ENCODE measurements around the gene KCNQ1.

KCNQ1 gene

DNA sequence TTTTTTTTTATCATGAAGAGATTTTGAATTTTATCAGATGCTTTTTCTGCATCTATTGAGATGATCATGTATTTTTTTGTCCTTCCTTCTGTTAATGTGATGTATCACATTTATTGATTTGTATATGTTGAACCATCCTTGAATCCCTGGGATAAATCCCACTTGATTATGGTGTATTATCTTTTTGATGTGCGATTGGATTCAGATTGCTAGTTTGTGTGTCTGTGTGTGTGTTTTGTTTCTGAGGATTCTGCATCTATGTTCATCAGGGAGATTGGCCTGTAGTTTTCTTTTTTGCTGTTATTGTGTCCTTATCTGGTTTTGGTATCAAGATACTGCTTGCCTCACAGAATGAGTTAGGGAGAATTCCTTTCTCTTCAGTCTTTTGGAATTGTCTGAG lies 202.4 kb downstream of the KCNQ1 start:
- DNase-seq (ENCODE audit: low read depth in 2 of 2) = no peak

DNA sequence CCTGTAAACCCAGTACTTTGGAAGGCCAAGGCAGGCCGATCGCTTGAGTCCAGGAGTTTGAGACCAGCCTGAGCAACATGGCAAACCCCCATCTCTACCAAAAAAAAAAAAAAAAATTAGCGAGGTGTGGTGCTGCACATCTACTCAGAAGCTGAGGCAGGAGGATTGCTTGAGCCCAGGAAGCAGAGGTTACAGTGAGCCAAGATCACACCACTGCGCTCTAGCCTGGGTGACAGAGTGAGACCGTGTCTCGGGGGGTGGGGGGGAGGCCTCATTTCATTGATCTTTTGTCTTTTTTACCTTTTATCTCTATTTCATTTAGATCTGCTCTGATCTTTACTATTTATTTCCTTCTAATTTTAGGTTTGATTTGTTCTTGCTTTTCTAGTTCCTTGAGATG lies 203.1 kb downstream of the KCNQ1 start:
- no peak for DNase-seq (ENCODE audit: low read depth in 2 of 2)

DNA sequence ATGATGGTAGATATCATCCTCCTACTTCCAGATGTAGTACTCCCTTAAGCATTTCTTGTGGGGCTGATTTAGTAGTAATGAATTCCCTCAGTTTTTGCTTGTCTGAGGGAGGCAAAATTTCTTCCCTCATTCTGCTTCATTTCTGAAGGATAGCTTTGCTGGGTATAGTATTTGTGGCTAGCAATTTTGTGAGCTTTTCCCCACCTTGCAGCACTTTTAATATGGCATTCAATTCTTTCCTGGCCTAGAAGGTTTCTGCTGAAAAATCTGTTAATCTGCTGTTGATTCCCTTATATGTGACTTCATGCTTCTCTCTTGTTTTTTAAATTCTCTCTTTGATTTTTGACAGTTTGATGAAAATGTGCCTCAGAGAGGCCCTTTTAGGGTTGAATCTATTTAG lies 204.6 kb downstream of the KCNQ1 start:
- no peak for DNase-seq (ENCODE audit: low read depth in 2 of 2)

DNA sequence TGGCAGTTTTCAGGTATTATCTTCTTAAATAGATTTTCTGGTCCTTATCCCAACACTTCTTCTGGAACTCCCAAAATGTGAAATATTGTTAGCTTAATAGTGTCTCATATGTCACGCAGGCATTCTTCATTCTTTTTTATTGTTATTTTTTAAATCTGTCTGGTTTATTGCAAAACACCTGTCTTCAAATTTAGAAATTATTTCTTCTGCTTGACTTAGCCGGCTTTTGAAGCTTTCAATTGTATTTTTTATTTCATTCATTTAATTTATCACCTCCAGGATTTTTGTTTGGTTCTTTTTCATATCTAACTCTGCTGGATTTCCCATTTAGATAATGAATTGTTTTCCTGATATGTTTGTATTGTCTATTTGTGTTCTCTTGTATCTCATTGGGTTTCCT lies 205.0 kb downstream of the KCNQ1 start:
- DNase-seq (ENCODE audit: low read depth in 2 of 2) = no peak

DNA sequence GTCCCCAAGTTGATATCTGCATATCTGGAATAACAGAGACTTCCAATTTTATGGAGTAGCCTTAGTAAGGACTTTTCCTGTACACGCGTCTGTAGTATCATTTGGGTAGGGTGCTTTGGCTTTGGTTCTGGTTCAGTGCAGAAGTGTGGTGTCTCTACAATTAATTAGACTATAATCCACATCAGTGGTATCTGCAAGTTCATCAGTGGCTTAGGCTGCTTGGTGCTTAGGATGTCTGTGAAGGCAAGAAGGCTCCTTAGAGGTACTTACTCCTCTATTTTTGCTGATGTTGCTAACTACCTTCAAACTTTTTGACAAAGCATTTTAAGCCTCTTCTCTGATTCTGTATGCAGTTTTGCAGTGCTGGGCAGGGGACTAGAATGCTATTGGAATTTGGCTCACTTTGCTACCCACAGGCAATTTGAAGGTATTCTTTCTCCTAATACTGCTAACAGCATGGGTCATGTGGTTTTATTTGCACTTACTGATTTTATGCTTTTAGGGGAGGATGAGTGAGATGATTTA lies 205.6 kb downstream of the KCNQ1 start:
- no peak for DNase-seq (ENCODE audit: low read depth in 2 of 2)

DNA sequence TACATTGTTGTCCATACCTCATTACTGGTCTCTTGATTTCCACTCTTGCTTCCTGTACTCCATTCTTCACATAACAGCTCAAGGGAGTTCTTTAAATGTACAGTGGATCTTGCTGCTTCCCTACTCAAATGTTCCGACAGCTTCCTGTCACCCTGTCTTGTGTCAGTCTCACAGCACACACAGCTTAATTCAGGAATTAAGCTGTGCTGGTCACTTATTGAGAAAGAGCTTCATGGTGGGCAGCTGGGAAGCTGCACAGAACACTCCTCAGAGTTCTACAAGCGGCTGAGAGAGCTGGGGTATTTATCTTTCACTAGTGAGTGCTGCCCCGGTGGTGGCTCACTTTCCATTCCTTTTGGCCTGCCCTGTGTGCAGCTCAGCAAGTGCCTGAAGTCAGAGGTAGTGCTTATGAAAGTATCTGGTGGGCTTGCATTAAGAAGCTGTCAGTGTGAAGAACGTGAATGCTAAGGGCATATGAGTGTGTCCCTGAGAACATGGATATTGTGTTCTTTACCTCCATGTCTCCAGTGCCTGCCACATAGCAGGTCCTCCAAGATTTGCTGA lies 206.3 kb downstream of the KCNQ1 start:
- DNase-seq (ENCODE audit: low read depth in 2 of 2) = no peak

DNA sequence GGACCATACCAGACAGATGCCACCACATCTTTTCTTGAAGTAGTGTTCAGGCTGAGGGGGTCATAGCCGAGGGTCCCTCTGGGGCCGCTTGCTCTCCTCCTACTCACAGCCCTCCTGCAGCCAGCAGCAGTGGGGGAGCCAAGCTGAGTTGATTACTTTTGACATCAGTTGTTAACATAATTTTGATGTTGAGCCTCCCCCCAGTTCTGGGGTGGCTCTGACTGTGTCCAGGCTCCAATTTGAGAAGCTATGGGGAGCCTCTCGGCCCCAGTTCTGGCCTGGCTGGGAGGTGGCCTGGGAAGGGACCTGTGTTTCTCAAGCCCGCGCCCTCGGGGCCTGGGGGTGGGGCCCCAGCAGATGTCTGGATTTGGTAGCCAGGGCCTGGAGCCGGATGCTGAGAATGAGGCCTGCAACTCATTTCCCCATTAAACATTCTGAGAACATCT lies 207.0 kb downstream of the KCNQ1 start:
- DNase-seq (ENCODE audit: low read depth in 2 of 2) = no peak

DNA sequence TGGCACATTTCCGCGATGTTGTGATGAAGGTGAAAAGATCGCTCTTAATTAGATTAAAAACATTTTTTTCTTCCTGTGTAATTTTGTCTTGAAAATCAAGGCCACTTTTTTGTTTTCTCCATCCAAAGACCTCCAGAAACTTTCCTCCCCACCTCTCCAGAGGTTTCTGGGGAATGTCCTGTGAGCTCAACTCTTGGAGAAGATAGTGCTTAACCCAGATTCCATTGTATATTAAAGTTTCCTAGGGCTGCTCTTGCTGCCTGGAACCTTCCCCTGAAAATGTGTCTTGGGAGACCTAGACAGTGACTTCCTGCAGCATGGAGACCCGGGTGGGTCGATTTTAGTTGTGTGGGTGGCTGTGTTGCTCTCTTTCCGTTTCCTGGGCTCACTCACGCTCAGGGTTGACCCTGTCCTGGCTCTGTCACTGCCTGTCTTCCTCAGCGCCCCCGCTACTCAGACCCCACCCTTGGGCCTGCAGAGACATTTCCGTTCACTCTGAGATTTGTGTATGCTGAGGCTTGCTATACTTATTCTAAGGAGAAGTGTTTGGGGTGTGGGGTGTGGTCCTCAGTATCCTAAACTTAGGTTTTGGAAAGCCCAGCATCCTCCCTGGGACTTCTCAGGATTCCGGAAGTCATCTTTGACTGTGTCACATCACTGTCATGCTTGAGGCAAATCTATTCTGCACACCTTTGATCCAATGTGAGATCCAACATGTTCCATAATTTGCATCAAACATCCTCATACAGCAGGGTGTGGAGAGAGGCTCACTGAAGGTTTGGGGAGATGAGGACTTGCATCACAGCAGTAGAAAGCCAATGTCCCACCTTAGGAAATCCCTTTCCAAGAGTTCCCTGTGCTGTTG lies 207.8 kb downstream of the KCNQ1 start:
- DNase-seq (ENCODE audit: low read depth in 2 of 2) = no peak

DNA sequence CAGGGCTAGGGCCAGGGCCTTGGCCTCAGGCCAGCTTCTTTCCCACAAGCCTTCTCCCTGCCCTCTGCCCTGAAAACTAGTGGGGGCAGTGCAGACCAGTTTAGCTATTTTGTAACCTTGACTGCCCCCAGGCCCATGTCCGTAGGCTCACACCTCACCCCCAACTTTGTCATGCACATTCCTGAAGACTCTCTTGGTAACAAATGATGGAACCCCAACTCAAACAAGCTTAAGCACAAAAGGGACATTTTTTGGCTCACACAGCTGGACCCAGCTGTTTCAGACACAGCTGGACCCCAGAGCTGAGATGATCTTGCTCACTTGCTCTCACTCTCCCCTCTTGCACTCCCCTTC lies 208.4 kb downstream of the KCNQ1 start:
- no peak for DNase-seq (ENCODE audit: low read depth in 2 of 2)

DNA sequence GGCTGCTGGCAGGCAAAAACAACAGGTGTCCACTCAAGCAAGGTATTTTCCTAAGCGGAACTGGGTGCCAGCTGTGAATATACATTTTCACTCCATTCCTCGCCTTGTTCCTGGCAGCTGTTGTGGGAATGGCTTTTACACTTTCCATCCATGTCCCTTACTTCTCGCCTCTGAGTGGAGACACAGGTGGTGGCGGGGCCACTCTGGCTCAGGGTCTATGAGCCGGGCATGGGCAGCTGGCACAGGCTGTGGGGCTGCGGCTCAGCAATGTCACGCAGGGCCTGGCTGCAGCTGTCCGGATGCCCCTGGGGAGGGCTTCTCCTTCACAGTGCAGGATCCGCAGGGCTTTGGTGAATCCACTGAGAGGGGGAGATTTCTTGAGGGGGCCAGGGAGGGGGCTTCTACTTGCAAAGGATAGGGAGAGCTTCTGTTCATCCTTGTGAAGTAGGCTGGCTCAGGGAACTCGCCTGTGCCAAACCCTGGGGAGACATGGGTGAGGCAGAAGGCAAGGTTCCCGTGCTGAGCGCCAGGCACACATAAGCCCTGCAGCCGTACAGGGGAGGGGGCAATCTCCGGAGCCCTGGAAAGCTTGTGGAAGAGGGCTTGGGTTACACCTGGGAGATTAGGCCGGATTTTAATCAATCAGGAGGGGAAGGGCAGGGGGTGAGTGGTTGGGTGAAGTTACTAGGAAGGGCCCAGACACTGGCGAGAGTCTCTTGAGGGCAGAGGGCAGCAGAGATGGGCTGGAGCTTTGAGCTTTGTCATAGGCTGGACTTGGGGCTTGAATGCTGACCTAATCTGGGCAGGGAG lies 209.3 kb downstream of the KCNQ1 start:
- DNase-seq (ENCODE audit: low read depth in 2 of 2) = no peak

DNA sequence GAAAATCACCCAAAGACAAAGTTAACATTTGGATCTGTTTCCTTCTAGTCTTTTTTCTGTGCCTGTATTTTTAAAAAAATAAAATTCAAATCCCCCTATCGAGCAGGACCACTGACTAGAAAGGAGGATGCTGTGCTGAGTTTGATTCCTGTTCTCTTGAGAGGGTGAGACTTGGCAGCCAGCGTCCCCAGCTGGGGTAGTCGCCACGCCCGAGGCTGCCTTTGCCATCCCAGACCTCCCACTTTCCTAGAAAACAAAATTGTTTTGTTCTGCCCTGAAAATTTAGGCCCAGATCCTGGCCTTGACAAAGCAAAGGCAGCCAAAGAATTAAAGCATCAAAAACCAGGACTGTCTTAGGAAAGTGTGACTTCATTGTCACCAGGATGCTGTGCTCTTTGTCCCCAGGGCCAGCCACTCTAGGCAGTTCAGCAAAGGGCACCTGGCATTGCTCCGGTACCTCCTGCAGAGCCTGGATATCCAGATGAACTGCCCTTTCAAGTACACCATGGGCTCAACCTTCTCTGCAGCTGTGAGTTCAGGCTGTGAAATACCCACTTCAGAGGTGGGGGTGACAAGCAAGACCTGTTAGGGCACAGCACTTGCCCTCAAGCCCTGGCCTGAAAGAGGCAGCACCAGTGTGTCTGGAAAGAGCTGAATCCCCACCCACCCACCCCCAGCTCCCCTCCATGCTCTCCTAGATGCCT lies 210.4 kb downstream of the KCNQ1 start:
- no peak for DNase-seq (ENCODE audit: low read depth in 2 of 2)

DNA sequence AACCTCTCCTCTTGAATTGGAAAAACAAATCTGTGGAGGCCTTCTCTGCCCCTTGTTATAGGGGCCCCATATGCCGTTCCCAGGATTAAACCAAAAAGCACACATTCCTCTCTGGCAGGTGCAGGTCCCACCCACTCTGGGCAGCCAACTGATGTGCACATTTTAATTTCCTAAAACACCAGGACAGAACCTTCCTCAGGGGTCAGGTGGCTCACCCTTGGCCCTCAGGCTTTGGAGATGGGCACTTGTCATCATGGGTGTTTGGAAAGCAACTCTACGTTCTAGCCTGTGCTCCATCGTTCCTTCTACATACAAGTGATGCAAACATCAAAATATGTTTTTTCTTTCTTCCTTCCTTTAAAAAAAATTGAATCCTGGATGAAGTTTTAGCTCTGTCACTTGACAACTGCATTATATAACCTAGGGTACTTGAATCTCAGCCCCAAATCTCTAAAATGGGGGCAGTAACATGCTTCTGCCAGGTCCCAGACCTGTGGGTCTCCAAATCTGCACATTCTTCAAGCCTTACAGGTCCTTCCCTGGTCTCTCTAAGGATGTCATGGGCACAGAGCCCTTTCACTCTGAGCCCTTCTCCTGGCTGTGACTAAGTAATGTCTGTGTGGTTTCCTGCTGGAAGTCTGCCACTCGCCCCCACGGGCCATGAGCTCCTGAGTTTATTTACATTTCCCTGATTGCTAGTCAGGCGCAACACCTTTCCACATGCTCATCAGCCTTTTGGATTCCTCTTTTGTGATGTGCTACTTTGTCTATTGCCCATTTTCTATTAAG lies 211.2 kb downstream of the KCNQ1 start:
- no peak for DNase-seq (ENCODE audit: low read depth in 2 of 2)

DNA sequence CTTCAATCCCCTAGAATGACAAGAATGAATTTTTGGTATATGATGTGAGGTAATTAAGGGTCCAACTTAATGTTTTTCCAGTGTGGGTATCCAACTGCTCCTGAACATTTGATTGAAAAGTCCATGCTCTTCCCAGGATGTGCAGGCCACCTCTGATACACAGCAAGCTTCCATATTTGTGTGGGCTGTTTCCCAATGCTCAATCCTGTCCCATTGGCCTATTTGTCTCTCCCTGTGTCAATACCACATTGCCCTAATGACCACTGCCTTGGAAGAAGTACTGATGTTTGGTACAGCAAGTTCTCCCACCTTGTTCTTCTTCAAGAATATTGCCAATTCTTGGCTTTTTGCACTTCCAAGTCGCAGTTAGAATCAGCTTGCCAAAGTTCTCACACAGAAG lies 212.1 kb downstream of the KCNQ1 start:
- no peak for DNase-seq (ENCODE audit: low read depth in 2 of 2)

DNA sequence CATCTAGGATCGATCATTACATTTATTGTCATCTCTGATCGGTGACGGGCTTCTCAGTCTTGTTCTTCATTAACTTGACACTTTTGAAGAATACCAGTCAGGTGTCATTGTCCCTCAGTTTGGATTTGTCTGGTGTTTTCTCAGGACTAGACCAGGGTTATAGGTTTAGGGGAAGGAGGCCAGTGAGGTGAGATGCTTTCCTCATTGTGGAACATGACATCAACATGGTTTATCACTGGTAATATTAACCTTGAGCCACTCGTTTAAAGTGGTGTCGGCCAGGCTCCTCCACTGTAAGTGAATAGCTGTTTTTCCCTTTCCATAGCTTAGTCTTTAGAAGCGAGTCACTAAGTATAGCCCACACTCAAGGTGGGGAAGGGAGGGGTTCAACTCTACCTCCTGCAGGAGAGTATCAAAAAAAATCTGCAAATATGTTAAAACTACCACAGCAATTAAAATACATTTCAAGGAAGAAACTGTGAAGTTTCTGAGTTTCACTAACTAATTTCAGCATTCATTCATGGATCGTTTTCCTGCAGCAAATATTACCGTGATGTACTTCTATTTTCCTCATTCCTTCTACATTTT lies 213.0 kb downstream of the KCNQ1 start:
- no peak for DNase-seq (ENCODE audit: low read depth in 2 of 2)

DNA sequence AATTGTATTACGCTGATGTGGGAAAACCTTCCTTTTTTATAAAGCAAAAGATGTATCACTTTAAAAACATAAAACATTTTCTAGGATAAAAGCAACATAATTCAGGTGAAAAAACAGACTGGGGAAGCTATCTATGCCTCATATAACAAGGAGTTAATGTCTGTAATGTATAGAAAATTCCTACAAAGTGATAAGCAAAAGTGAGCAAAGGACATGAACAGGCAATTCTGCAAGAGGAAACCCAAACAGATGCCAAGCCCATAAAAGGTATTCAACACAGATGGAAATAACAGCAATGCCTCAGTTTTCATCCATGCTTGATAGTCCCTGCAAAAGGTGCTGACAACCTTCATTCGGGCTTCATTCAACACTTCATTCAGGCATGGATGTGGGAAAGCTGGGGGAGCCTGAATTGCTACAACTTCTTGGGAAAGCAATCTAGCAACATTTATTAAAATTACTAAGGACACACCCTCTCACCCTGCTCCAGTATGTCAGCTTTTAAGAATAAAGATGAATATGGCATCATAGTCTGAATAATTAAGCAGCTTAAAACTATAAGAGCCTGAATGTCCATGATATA lies 215.6 kb downstream of the KCNQ1 start:
- no peak for DNase-seq (ENCODE audit: low read depth in 2 of 2)

DNA sequence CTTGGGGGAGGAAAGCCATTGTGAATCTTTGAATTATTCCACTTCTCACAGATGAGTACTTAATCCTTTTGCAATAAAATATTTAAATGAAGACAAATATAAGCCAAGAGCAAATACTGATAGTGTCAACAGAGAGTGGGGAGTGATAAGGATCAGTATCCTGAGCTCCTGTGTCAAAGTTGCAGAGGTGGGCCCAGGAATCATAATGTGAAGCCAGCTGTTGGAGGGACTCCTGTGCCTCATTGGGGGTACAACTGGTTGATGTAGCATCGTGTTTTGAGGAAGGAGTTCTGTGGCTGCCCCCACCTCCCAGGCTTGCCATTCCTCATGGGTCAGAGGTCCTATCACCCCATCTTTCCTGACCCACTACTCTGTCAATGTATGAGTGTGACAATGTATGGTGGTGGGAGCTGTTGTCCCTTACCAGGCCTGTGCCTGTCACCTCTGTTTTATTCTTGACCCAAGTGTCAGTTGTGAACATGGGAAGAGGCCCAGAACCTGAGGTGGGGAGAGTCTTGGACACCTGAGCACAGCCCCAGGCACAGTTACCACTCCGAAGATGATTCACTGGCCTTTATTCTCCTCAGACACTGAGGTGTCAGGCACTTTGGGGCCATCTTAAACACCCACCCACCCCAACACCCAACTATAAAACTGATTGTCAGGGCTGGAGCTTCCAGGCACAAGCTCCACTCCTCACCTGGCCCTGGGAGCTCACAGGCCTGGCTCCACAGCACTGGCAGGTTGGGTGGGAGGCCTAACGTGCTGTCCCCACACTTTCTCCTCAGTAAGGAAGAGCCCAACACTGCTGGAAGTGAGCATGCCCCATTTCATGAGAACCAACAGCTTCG lies 216.6 kb downstream of the KCNQ1 start:
- DNase-seq (ENCODE audit: low read depth in 2 of 2) = no peak

DNA sequence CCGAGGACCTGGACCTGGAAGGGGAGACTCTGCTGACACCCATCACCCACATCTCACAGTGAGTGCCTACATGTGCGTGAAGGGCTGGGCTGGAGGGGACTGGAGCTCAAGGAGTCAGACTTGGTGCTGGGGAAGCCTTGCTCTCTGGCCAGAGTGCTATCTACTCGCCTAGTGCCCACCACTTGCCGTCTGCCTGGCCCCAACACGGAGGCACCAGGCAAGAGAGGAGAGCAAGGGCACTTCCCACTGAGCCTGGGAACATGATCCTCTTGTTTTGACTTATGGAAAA lies 217.2 kb downstream of the KCNQ1 start:
- DNase-seq (ENCODE audit: low read depth in 2 of 2) = no peak

DNA sequence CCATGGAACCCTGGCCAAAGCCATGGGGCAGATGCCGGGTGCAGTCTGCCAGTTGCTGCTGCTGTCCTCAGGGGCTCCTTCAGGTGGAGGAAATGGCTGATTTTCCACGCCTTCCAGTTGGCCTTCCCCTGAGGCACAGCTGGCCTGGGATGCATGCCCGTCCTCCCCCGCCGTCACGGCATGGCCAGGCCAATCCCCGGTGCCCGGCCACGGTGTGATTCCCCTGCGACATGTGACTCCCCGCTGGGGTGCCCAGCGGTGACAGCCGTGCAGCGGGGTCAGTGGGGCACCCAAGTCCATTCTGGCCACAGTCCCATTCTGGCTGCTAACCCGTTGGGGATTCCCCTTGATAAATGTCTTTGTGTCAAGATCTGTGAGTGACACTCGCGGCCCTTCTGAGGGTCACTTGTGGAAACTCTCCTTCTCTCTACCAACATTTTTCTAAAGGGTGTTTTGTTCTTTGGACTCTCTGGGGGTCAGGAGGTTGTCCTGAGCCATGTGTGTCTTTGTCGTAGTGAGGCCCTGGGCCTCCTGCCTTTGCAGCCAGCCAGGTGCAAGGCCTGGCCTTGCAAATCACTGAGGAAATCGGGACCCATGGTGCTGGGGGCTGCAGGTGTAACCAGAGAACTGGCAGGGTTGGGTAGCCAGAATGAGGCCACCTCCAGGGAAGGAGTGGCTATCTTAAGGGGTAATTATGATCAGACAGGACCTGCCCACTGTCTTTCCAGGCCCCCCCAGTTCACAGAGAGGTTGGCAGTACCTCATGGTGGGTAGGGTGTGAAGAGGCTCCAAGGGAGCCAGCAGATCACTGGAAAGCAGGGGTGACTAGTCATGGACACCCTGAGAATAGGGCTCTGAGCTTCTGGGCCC lies 217.9 kb downstream of the KCNQ1 start:
- DNase-seq (ENCODE audit: low read depth in 2 of 2) = no peak

DNA sequence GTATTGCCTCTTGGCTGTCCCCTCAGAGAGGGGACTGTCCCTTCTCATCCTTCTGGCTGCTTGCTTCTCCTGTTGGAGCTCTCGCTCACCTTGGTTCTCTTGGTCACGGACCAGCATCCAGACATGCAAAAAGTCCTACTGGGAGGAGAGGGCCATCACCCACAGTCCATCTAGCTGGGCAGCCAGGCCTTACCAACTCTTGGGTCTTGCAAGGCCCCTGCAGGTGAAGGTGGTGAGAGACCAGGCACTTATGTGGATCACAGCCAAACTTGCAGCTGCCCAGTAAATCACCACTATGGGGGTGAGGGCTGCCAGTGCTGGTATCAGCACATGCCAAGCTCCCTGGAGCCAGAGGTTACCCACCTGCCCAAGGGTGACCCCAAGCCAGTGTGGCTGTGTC lies 218.7 kb downstream of the KCNQ1 start:
- DNase-seq (ENCODE audit: low read depth in 2 of 2) = no peak

All from activated CD4-positive, alpha-beta T cell treated with anti-CD3 and anti-CD28 coated beads for 24 hours (primary cell).